Pons (tissue), 1 donor: ENCODE data around the gene IFIT1.
A peak's percentile ranks its signal among the peaks of the same experiment; 100 is the strongest.
"Not testable (repeated sequence)": the region's sequence is repeated elsewhere in the genome, so short reads cannot be mapped to it uniquely, and the experiment has no call there.

Source experiments
- DNase-seq: peaks from one replicate; pipeline ENCODE4 v3.0.0-alpha.2; 2016; ENCODE audit warnings: low spot score

IFIT1 gene

DNA sequence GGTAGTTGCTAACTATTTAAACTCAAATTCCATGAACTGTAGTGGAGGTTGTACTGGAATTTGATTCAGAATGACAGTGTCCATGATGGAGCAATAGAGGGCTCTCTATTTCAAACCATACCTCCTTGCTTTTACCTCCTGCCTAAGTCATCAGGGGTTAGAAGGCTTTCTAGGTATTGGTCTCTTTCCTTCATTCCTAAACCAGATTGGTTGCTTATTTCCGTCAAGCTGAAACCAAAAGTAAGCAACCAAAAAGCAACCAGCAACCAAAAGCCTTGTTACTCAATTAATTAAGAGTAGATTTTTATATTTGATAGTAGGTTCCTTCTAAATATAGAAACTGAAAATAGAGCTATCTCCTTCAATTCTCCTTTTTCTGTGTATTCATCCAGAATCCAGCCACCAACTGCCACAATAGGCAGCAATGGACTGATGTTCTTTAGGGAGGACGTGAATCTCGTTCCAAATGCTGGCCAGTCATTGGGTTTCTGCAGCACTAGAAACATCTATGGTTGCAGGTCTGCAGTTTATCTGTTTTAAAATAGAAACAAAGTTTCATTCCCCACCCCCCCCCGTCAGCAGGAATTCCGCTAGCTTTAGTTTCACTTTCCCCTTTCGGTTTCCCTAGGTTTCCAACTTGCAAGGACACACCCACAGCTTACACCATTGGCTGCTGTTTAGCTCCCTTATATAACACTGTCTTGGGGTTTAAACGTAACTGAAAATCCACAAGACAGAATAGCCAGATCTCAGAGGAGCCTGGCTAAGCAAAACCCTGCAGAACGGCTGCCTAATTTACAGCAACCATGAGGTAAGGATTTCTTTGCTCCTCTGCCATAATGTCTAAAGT, at the start of gene IFIT1:
Gene IFIT1, plus strand, starts transcription at position 717 of the 850 bp plus-strand sequence. Its CDS starts 90 bp downstream, at position 807.
- DNase-seq, result peak; percentile 98

DNA sequence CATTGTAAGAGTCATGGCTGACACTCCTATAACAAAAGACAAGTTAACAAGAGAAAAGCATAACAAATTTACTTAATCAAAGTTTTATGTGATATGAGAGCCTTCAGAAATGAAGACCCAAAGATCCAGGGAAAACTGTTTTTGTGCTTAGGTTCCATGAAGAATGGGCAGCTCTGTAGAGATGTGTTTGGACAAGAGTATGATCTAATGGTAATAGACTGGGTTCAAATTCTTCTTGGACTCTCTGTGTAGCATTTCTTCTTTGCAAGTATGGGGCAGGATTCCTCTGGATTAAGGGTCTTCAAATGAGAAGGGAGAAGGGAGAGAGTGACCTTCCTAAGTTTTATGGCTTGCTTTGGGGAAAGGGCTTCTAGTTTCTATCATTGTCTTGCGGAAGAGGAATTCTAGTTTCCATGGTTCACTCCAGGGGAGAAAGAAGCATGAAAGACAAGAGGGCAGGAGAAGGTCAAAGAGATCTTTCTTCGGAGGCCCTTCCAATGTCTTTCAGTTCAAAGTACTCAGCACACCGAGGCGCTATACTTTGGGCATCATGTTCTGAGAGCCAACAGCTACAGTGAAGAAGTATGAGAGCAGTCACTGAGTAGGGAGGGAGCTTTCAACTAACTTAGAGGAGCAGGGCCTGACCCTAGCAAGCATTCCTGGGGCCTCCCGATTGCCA, 49.2 kb upstream of the IFIT1 start:
- DNase-seq, result no peak

GRCh38 chr10:89344156-89344555, 48.3 kb upstream of the IFIT1 start:
- no peak for DNase-seq

- DNase-seq, result no peak
Measured at GRCh38 chr10:89345367-89346000, 46.9 kb upstream of the IFIT1 start.

DNA sequence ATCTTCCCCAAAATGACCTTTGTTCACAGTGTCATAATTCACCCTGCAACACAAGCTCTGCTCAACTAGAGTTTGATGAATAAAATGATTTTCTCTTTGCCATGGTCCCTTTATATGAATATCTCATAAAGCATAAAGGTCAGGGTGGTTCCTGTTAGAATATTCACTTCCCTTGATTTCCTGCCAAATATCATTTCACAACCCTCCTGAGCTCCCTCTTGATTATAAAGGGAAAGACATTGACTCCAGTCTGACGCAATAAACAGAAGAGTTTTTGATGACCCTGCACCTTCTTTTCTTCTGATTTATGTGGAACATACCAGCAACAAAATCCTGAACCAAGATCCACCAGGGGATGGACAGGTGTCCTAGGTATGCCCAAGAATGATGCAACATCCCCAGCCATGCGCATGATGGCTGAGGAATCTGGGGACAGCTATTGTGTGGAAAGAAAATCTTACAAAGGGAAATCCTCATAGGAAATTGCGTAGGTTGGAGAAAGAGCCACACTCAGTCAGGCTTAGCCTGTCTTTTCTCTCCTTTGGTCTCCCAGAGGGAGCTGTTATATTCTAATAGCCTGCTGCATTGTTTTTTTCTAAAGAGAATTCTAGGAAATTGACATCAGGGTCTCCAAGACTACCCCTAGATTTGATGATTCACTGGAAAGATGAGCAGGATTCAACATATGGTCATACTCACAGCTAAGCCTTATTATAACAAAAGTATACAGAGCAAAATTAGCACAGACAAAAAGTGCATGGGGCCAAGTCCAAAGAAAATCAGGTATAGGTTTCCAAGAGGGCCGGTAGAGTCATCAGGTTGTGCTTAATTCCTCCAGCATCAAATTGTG, 45.8 kb upstream of the IFIT1 start:
- DNase-seq, result no peak

- DNase-seq, result no peak
Measured at GRCh38 chr10:89347701-89348457, 44.5 kb upstream of the IFIT1 start.

DNA sequence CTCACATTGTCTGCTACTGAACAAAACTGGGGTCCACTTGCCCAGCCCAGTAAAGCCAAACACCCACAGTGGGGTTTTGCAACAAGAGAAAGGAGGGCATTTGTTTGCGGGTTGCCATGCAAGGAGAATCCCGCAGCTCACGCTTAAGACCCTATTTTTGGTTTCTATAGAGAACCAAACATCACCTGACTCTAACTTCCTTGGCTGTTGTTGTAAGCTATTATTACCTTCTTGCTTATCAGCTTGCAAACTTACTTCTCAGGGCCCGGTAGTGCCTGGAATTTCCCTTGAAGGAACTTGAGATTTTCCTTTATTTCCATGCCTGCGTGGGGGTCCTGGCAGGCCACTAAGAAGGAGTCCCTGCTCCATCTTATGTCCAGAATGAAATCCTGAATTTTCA, 43.9 kb upstream of the IFIT1 start:
- no peak for DNase-seq

DNA sequence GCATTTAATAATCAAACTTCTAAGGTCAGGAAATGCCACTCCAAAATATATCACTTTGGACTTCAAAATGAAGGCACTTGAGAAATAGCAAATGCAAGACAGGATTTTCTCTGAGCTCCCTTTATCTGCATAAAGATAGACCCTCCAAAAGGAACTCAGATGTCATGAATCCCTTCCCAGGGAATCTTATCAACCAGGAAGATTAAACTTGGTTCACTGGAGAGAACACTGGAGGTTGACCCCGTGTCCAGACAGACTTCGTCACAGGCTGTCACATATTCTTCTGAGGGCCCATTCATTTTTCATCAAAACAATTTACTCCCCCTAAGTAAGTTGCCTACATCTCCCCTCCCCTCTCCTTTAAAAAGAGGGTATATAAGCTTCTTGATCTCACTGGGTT, 43.4 kb upstream of the IFIT1 start:
- DNase-seq, result no peak

DNA sequence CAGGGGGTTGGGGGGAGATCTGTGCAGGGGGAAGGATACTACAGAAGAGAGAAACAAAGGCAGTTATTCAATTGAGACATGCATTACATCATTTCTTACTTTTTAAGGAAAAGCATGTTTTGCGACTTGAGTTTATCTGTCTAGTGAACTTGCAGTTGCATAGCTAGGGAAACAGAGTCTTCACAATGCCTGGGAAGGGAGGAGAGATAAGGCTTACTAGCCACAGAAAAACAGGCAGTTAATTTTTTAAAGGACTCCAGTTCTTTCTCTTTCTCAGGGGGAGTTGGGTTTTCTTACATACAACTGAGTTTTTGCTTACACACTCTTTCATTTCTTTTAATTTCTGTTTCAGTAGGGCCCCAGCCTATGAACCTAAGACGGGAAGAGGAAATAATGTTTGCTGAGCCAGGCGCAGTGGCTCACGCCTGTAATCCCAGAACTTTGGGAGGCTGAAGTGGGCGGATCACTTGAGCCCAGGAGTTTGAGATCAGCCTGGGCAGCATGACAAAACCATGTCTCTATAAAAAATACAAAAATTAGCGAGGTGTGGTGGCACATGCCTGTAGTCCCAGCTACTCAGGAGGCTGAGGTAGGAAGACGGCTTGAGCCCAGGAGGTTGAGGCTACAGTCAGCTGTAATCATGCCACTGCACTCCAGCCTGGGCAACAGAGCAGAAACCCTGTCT, 41.6 kb upstream of the IFIT1 start:
- not testable (repeated sequence) for DNase-seq

DNA sequence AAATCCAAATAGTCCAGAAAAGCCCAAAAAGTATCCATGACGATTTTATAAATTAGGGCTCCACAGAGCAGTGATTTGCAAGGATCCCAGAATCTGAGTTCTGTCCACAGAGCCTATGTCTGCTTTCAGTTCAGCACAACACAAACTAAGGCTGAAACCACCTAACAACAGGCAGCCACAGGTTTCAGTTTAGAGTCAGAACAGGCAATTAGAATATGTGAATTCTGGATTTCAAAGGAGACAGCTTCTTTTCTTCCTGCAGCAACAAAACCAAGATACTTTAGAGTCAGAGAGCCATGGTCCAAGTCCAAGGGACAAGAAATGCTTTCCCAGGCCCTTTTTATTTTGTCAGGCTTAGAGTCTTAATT, 41.0 kb upstream of the IFIT1 start:
- DNase-seq, result no peak

DNA sequence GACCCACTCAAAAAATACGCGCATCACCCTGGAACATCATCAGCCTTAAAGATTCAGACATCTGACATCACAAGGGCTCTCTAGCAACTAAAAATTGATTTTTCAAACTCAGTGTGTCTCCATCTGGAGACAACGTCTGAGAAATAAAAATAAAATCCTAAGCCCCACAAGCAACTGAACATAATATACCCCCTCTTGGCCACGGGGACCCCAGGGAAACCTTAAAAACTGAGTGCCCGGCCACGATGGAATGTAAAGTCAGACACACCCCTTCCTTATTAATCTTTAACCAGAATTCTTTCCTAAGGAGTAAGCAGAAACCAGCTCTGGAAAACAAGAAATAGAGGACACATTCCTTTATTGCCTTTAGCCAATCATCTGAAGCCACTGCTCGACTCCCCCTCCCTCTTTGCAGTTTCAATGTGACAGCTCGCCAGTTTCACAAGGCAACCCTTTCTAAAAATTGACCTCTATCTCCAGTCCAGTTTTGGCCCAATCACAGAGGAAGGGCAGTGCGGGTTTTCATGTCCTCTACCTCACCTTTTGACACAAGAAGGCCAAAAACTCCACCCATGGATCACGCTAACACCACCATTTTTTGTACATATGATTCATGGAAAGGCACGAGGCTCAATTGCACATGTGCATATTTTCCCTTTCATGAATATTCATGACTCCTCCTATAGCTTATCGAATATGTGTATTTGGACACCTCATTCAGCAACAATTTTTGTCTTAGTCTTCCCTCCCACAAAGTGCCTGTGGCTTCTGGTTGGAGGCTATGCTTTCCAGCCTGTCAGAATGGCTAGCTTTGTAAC, 40.4 kb upstream of the IFIT1 start:
- DNase-seq, result no peak

DNA sequence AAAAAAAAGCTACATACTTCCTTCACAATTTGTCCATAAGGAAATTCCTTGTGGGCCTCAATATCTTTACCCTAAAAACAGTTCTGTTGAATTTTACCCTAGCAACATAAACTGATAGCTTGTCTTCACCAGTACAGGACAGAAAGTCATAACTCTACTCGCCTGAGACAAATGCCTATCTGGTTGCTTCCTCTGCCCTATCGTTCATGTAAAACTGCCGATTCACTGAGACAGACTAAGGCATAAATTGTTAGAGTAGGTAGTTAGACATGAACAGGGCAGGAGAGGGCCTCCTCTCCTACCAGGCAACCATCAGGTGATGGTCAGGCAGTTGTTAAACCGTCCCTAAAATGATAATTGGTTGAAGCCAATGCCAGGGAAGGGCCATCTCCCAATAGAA, 39.6 kb upstream of the IFIT1 start:
- no peak for DNase-seq

DNA sequence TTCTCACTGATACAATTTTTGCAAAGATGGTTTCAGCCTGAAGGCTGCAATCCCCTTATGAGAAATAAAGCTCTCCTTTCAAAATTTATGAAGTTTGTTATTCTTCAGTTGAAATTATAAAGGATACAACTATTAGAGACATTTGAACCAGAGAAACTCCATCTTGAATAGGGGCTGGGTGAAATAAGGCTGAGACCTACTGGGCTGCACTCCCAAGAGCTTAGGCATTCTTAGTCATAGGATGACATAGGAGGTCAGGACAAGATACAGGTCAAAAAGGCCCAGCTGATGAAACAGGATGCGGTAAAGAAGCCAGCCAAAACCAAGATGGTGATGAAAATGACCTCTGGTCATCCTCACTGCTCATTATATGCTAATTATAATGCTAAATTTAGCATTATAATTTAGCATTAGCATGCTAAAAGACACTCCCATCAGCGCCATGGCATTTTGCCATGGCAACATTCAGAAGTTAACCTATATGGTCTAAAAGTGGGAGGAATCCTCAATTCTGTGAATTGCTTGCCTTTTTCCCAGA, 37.0 kb upstream of the IFIT1 start:
- no peak for DNase-seq

GRCh38 chr10:89357096-89357495, 35.3 kb upstream of the IFIT1 start:
- no peak for DNase-seq

GRCh38 chr10:89357975-89358374, 34.4 kb upstream of the IFIT1 start:
- no peak for DNase-seq

- DNase-seq, result no peak
Measured at GRCh38 chr10:89360157-89360556, 32.3 kb upstream of the IFIT1 start.

GRCh38 chr10:89362929-89363328, 29.5 kb upstream of the IFIT1 start:
- DNase-seq, result no peak

DNA sequence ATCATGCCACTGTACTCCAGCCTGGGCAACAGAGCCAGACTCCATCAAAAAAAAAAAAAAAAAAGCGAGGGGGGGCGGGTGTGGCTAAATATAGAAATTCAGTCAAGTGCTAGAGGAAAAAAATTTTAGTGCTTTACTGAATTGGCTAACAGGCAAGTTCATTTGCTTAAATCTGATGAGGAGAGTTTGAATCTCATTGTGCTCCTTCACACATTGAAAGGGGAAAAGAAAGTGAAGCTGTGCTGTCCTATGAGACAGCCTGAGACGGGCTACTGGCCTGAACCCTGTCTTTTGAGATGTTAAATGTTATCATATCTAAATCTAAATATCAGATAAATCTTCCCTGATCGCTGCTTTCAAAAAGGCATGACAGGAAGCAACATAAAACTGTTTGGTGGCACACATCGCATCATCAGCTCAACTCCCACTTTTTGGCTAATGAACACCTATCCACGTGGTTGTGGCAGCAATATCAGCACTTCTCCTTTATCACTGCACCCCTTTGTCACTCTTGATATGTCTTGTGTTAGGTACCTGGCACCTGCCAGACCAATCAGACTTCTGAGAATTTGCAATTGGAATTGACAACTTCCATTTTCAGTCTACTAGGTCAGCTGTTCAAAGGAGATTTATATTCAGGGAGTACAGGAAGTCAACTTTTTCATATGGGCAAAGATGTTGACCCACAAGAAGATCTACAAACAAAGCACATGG, 28.5 kb upstream of the IFIT1 start:
- no peak for DNase-seq

DNA sequence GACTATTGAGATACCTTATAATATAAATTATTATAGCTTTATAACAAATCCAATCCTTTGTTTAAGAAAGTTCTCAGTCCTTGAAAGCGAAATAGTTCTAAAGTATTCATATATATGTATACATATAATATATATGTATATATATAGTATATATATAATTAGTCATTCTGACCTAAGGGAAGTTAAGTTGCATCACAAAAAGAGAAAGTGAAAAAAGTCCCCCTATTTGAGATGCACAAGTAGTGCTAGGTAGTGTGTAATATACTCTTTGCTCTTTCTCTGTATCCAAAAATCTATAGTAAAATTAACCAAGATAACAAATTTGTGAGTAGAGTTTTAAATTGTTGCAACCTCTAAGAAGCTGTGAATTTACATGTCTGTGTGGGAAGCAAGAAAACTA, 27.9 kb upstream of the IFIT1 start:
- no peak for DNase-seq
